GM23338 (cell line): Measurements from ENCODE around the gene PCDHB5. TPM values are rescaled to one million over a fixed set of nuclear protein-coding genes. Genes with fewer than 3 reads are reported as not detected.
A peak's percentile ranks its signal among the peaks of the same experiment; 100 is the strongest.

Source experiments
- ATAC-seq: fragments of 200-7000 bp; cut with Tn5 transposase; 3 replicates; pipeline ENCODE4 v1.9.1; 2020
- DNase-seq: peaks from one replicate; pipeline ENCODE4 v3.0.0-alpha.2; 2015; ENCODE audit warnings: low spot score
- H2AFZ ChIP-seq: fragments of 200-600 bp; sonication (generic); 2 replicates; pipeline ENCODE4 v1.8.0; 2016; ENCODE audit warnings: antibody characterized with exemption, mild to moderate bottlenecking, moderate library complexity
- H3F3A ChIP-seq: fragments of 200-600 bp; sonication (generic); replicated peaks from 2 replicates; pipeline ENCODE4 v1.8.0; 2017; ENCODE audit warnings: antibody characterized with exemption, mixed run types, low read depth
- H3K27ac ChIP-seq: fragments of 200-600 bp; sonication (generic); 2 replicates; pipeline ENCODE4 v1.6.1; 2016; ENCODE audit warnings: low read depth
- H3K27me3 ChIP-seq: fragments of 200-600 bp; sonication (generic); 2 replicates; pipeline ENCODE4 v1.8.0; 2016; ENCODE audit warnings: mild to moderate bottlenecking, mixed run types, moderate library complexity; ENCODE audit not compliant: insufficient read depth
- H3K36me3 ChIP-seq: fragments of 200-600 bp; sonication (generic); 2 replicates; pipeline ENCODE4 v1.8.0; 2016; ENCODE audit warnings: mild to moderate bottlenecking; ENCODE audit not compliant: insufficient read depth
- H3K4me1 ChIP-seq: fragments of 200-600 bp; sonication (generic); 2 replicates; pipeline ENCODE4 v1.8.0; 2016; ENCODE audit warnings: mild to moderate bottlenecking, moderate library complexity; ENCODE audit not compliant: insufficient read depth
- H3K4me2 ChIP-seq: fragments of 200-600 bp; sonication (generic); 2 replicates; pipeline ENCODE4 v1.7.1; 2017; ENCODE audit warnings: mixed run types
- H3K4me3 ChIP-seq: fragments of 200-600 bp; sonication (generic); 2 replicates; pipeline ENCODE4 v1.6.1; 2016; ENCODE audit warnings: mixed run types
- H3K79me2 ChIP-seq: fragments of 200-600 bp; sonication (generic); replicated peaks from 2 replicates; pipeline ENCODE4 v1.8.0; 2017; ENCODE audit warnings: mild to moderate bottlenecking; ENCODE audit not compliant: insufficient read depth
- H3K9me2 ChIP-seq: fragments of 200-600 bp; sonication (generic); 2 replicates; pipeline ENCODE4 v1.8.0; 2017; ENCODE audit not compliant: insufficient read depth
- H4K20me1 ChIP-seq: fragments of 200-600 bp; sonication (generic); replicated peaks from 2 replicates; pipeline ENCODE4 v1.8.0; 2017; ENCODE audit warnings: mild to moderate bottlenecking; ENCODE audit not compliant: insufficient read depth
- H3K27ac Mint-ChIP-seq: 2 replicates; pipeline ENCODE4 v1.8.0; 2020; ENCODE audit warnings: inconsistent platforms, mild to moderate bottlenecking, moderate library complexity, mixed read lengths
- H3K27me3 Mint-ChIP-seq: 3 replicates; pipeline ENCODE4 v1.8.0; 2022; ENCODE audit warnings: low read depth, mild to moderate bottlenecking, moderate library complexity, mixed read lengths, inconsistent platforms; ENCODE audit not compliant: insufficient read depth, poor library complexity
- H3K36me3 Mint-ChIP-seq: 3 replicates; pipeline ENCODE4 v1.8.0; 2021; ENCODE audit warnings: low read depth, mild to moderate bottlenecking, inconsistent platforms, moderate library complexity, mixed read lengths
- H3K4me1 Mint-ChIP-seq: 3 replicates; pipeline ENCODE4 v1.8.0; 2020; ENCODE audit warnings: mild to moderate bottlenecking, inconsistent platforms, mixed read lengths
- H3K4me3 Mint-ChIP-seq: 3 replicates; pipeline ENCODE4 v1.8.0; 2021; ENCODE audit warnings: moderate library complexity, mild to moderate bottlenecking, inconsistent platforms, mixed read lengths
- H3K9me3 Mint-ChIP-seq: 3 replicates; pipeline ENCODE4 v1.8.0; 2020; ENCODE audit warnings: moderate library complexity, mild to moderate bottlenecking, inconsistent platforms, mixed read lengths
- EZH2 ChIP-seq: fragments of 200-600 bp; sonication (generic); IDR thresholded peaks from one replicate; pipeline ENCODE4 v1.8.0; 2017; ENCODE audit warnings: antibody characterized with exemption, mild to moderate bottlenecking, low read depth; ENCODE audit not compliant: unreplicated experiment
- EZH2phosphoT487 ChIP-seq: fragments of 200-600 bp; sonication (generic); IDR thresholded peaks from one replicate; pipeline ENCODE4 v1.8.1; 2018; ENCODE audit warnings: antibody characterized with exemption; ENCODE audit not compliant: unreplicated experiment
- JUNB ChIP-seq: IDR thresholded peaks from one replicate; pipeline ENCODE4 v1.6.1; 2016; ENCODE audit warnings: antibody characterized with exemption; ENCODE audit not compliant: unreplicated experiment
- NANOG ChIP-seq: IDR thresholded peaks from 2 replicates; pipeline ENCODE4 v1.6.1; 2016; ENCODE audit warnings: antibody characterized with exemption, borderline replicate concordance
- STAT1 ChIP-seq: IDR thresholded peaks from one replicate; pipeline ENCODE4 v1.6.1; 2016; ENCODE audit warnings: antibody characterized with exemption; ENCODE audit not compliant: unreplicated experiment
- ZNF462 ChIP-seq: fragments of 250-450 bp; sonication (Bioruptor Pico); IDR thresholded peaks from 2 replicates; pipeline ENCODE4 v1.5.0; 2020; ENCODE audit warnings: mild to moderate bottlenecking, moderate library complexity
- polyA plus RNA-seq: library from polyadenylated mRNA; unstranded; fragments of >200 nt; fragmentation: Nextera tagmentation; extraction: Ambion mirVana; gene quantifications from 2 replicates; pipeline ENCODE4 v1.2.1, GENCODE V29; 2016
- total RNA-seq: library from RNA; depleted of rRNA; stranded (reverse); fragments of >200 nt; shearing (Covaris generic); gene quantifications from 2 replicates; pipeline ENCODE4 v1.2.3, GENCODE V29; 2014
- TF ChIP-seq, protein P1 (sequence below), 2 experiments: fragments of 200-600 bp in 1 of 2; sonication (generic) in 1 of 2; conservative IDR thresholded peaks; 2 replicates each; pipeline versions ENCODE4 v1.5.1 to v1.6.1; 2016 to 2017; ENCODE audit warnings: antibody characterized with exemption in 2 of 2, low read depth in 2 of 2, mild to moderate bottlenecking in 2 of 2, moderate library complexity in 1 of 2
- TF ChIP-seq, protein P2 (sequence below): IDR thresholded peaks from 2 replicates; pipeline ENCODE4 v1.6.1; 2016; ENCODE audit warnings: antibody characterized with exemption

PCDHB5 gene
- total and polyA plus RNA-seq, 2 experiments from 2014 or later: 18.7 to 49.7 TPM

DNA sequence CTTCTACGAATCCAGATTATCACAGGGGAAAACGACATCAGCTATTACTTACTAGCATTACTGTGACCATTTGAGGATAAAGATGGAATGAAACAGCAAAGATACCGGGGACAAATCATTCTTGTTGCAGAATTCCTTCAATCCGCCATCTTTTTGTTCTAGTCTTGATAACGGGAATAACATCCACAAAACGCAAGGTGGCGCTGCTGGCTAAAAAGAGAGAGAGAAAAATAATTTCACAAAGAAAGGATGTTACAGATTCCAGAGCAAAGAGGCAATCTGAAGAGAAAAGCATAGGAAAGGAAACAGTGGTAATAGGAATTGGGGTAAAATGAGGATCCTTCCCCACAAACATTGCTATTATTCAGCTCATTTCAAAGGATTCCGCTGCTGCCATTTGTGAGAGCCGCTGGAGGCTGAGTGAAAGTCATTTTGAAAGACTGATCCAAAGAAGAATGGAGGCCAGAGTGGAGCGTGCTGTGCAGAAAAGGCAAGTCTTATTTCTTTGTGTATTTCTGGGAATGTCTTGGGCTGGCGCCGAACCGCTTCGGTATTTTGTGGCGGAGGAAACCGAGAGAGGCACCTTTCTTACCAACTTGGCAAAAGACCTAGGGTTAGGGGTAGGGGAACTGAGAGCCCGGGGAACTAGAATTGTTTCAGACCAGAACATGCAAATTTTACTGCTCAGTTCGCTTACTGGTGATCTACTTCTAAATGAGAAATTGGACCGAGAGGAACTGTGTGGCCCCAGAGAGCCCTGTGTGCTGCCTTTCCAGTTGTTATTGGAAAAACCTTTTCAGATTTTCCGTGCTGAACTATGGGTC is 37.6 kb downstream of the PCDHB5 start, which contains the start of gene PCDHB7:
Gene PCDHB7 (plus strand): TSS at position 264 of the 824 bp plus-strand sequence. CDS start 192 bp downstream, at position 456.
- Mint-ChIP-seq H3K27me3 (peaks cover 3% of the 10 kb centered on the region), H3K4me3 (no peak within 1 kb of the TSS), H3K9me3 (peaks cover 19% of the 10 kb centered on the region), H3K27ac (no peak within 1 kb of the TSS), H3K36me3 (peaks cover 8% of the 10 kb centered on the region), H3K4me1 (no peaks in the 10 kb centered on the region; the same call in 2 of the 3 replicates)
- H3K4me3 ChIP-seq: no peak within 1 kb of the TSS
- H4K20me1 ChIP-seq: no peaks in the 10 kb centered on the region
- H3K79me2 ChIP-seq: no peaks in the 10 kb centered on the region
- TF ChIP-seq EZH2 (no peak), STAT1 (no peak), NANOG (no peak), JUNB (no peak), ZNF462 (CRISPR knock-in tag) (no peak), EZH2phosphoT487 (no peak)
- TF ChIP-seq, protein P1, sequence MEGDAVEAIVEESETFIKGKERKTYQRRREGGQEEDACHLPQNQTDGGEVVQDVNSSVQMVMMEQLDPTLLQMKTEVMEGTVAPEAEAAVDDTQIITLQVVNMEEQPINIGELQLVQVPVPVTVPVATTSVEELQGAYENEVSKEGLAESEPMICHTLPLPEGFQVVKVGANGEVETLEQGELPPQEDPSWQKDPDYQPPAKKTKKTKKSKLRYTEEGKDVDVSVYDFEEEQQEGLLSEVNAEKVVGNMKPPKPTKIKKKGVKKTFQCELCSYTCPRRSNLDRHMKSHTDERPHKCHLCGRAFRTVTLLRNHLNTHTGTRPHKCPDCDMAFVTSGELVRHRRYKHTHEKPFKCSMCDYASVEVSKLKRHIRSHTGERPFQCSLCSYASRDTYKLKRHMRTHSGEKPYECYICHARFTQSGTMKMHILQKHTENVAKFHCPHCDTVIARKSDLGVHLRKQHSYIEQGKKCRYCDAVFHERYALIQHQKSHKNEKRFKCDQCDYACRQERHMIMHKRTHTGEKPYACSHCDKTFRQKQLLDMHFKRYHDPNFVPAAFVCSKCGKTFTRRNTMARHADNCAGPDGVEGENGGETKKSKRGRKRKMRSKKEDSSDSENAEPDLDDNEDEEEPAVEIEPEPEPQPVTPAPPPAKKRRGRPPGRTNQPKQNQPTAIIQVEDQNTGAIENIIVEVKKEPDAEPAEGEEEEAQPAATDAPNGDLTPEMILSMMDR (conservative IDR thresholded peaks at IDR 0.05; ENCODE audit: low read depth in 2 of 2): peak; percentile 77 to 98
- TF ChIP-seq, protein P2, sequence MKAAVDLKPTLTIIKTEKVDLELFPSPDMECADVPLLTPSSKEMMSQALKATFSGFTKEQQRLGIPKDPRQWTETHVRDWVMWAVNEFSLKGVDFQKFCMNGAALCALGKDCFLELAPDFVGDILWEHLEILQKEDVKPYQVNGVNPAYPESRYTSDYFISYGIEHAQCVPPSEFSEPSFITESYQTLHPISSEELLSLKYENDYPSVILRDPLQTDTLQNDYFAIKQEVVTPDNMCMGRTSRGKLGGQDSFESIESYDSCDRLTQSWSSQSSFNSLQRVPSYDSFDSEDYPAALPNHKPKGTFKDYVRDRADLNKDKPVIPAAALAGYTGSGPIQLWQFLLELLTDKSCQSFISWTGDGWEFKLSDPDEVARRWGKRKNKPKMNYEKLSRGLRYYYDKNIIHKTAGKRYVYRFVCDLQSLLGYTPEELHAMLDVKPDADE: no peak
- no peak within 1 kb of the TSS for H2AFZ ChIP-seq
- H3K36me3 ChIP-seq: no peaks in the 10 kb centered on the region
- no peak for ATAC-seq
- no peaks in the 10 kb centered on the region for H3K27me3 ChIP-seq
- H3K27ac ChIP-seq: no peak within 1 kb of the TSS
- peak; percentile 85 for DNase-seq
- no peaks in the 10 kb centered on the region for H3K4me1 ChIP-seq
- H3F3A ChIP-seq: no peaks in the 10 kb centered on the region
- no peak within 1 kb of the TSS for H3K4me2 ChIP-seq
- H3K9me2 ChIP-seq: no peaks in the 10 kb centered on the region
